Forelimb muscle (tissue), 1 donor: ENCODE results near the gene ERAP2. TPM values are rescaled to one million over a fixed set of nuclear protein-coding genes. Genes with fewer than 3 reads are reported as not detected.

Source experiments
- DNase-seq: peaks from one replicate; pipeline ENCODE4 v3.0.0-alpha.2; 2013; ENCODE audit warnings: low read depth
- polyA plus RNA-seq: library from polyadenylated mRNA; unstranded; fragments of 120-200 nt; gene quantifications from one replicate; pipeline ENCODE4 v1.2.1, GENCODE V29; 2013; ENCODE audit not compliant: insufficient read length

Gene ERAP2
- polyA plus RNA-seq, 1 donor = 7.9 TPM

DNA sequence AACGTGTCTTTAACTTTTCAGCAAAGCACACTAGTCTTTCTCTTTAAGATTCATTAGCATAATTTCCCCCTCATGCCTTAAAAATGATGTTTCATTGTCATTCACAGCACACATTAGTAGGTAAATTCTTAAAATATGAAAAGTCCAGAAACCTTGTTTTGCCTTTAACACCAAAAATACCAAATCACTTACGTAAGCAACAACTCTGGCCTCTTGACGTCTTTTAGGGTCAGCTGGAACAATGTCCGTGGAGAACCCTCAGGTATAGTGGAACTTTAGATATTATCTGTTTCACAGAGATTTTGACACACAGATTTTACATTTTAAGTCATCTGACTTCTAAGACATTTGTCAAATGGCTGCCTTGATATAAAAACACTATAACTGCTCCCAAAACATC lies 90.5 kb downstream of the ERAP2 start:
- DNase-seq = no peak

DNA sequence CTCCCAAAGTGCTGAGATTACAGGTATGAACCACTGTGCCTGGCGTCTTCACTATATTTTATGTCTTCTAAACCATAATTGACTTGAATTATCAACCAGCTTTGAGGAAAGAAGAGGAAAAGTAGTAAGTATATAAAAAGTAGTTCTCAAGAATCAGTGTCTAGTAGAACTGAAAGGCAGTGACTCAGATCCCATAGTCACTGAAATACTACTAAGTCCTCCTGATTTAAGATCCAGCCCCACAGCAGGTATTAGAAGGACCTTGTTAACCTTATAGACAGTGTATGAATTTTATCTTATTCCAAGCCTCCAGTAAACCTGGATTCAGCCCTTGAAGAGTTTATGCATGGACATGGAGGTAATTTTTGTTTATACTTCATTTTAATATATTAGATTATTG lies 91.1 kb downstream of the ERAP2 start:
- no peak for DNase-seq

DNA sequence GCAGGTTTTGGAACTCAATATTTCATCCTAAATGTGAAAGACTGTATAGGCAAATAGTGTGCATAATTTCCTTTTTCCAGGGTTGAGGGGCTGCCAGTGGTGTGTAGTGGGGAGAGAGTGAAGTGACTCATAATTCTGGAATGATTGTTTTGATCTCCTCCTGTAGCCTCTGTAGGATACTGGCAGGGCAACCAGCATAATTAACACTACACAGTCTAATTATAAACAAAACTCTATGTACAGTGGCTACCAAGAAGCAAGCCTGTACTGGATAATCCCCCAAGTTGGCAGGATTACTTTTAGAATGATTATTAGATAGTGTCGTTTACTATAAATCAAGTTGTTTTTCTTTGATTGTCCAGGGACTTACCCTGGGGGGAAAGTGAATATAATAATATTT lies 91.8 kb downstream of the ERAP2 start:
- no peak for DNase-seq

DNA sequence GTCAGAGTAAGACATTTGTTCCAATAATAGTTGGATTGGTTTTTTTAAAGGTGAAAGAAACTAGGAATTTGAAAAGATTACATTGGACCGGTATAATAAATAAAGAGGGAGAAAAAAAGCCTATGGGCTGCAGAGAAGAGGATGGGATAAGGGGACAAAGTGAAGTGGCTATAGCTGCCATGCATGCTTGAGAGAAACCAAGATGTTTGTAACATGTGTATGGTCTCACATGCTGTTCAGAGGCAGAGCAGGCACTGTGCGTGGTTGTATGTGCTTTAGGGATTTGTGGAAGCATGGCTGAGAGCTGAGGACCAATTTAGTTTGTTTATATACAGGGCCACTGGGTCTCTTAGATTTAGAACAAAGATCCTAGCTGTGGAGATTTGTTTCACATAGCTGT lies 92.3 kb downstream of the ERAP2 start:
- DNase-seq = no peak

Other genes starting within 250 kb of the ERAP2 start
- 138 TPM for gene CAST, start 214.1 kb upstream of the ERAP2 start, polyA plus RNA-seq
- gene ERAP1, start 68.6 kb upstream of the ERAP2 start, polyA plus RNA-seq = 17.4 TPM
- gene LNPEP, start 59.6 kb downstream of the ERAP2 start, polyA plus RNA-seq = 18.6 TPM